Measurements from ENCODE around the gene LRRC25. TPM values are rescaled to one million over a fixed set of nuclear protein-coding genes. Genes with fewer than 3 reads are reported as not detected.

Gene LRRC25
- total RNA-seq, 6 experiments from 2014 or later: not detected

- H3K9me3 Mint-ChIP-seq: no peaks in the 10 kb centered on the region
- no peaks in the 10 kb centered on the region for H3K36me3 Mint-ChIP-seq (ENCODE audit: low read depth)
- H3K4me1 Mint-ChIP-seq (ENCODE audit: low read depth): peaks cover 55% of the 10 kb centered on the region
- H3K27ac Mint-ChIP-seq: peak overlapping the region; percentile 90
- H3K27me3 Mint-ChIP-seq (ENCODE audit: insufficient read depth): no peaks in the 10 kb centered on the region; the same call in 1 of the 2 replicates
- no peak for DNase-seq
- no peak for TF ChIP-seq CTCF (IDR thresholded peaks at IDR 0.05)
- H3K4me3 Mint-ChIP-seq: no peak overlapping the region; the same call in 1 of the 2 replicates
Measured at GRCh38 chr19:18424890-18425514, 27.6 kb upstream of the LRRC25 start.

- Mint-ChIP-seq H3K27ac (peak overlapping the region; percentile 53; the same call in 1 of the 2 replicates), H3K36me3 (ENCODE audit: low read depth) (no peaks in the 10 kb centered on the region), H3K27me3 (ENCODE audit: insufficient read depth) (no peaks in the 10 kb centered on the region; the same call in 1 of the 2 replicates), H3K4me3 (no peak overlapping the region), H3K9me3 (no peaks in the 10 kb centered on the region), H3K4me1 (ENCODE audit: low read depth) (peaks cover 55% of the 10 kb centered on the region)
- TF ChIP-seq CTCF (IDR thresholded peaks at IDR 0.05): no peak
- no peak for DNase-seq
Measured at GRCh38 chr19:18424122-18424889, 26.9 kb upstream of the LRRC25 start.

DNA sequence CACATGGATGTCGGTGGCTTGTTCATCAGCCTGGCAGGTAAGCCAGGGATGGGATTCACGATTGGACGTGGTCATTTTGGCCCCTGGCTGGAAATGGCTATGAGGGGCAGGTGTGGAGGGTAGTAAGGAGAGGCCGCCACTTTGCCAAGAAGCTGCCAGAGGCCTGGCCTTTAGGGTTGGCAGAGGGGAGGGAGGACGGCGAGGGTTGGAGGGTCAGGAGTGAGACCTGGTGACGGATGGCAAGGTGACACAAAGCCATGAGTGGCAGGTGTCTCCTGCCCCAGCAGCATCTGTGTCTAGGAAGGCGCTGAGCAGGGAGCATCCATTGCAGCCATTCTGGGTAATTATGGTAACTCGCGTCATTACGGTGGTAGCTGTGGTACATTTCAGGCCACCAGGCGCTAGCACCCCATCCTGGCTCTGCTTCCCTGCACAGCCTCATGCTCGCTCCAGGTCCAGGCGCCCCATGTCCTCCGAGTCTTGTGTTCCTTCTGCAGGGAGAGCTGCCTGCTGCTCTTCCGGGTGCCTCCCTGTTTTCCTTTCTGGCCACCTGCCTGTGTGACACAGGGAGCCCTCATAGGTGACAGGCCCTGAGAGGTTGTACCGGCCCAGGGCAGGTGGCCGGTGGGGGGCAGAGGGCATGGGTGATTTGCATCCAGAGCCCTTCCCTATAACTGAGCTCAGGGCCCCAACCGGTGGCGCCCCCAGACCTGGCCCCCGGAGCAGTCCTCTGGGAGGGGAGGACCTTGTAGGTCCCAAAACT is 26.0 kb upstream of the LRRC25 start:
- H3K27me3 Mint-ChIP-seq (ENCODE audit: insufficient read depth): peaks cover 4% of the 10 kb centered on the region
- H3K36me3 Mint-ChIP-seq (ENCODE audit: low read depth): no peaks in the 10 kb centered on the region
- peak overlapping the region; percentile 53; the same call in 1 of the 2 replicates for H3K27ac Mint-ChIP-seq
- TF ChIP-seq CTCF (IDR thresholded peaks at IDR 0.05): no peak
- DNase-seq: no peak
- peaks cover 61% of the 10 kb centered on the region for H3K4me1 Mint-ChIP-seq (ENCODE audit: low read depth)
- no peak overlapping the region for H3K4me3 Mint-ChIP-seq
- H3K9me3 Mint-ChIP-seq: no peaks in the 10 kb centered on the region

GRCh38 chr19:18422530-18423191 is 25.2 kb upstream of the LRRC25 start:
- Mint-ChIP-seq H3K27me3 (ENCODE audit: insufficient read depth) (peaks cover 4% of the 10 kb centered on the region), H3K9me3 (no peaks in the 10 kb centered on the region), H3K27ac (0 out of 2 replicates have a peak overlapping the region, but pooled peaks have one; percentile 46), H3K4me3 (no peak overlapping the region), H3K36me3 (ENCODE audit: low read depth) (no peaks in the 10 kb centered on the region), H3K4me1 (ENCODE audit: low read depth) (peaks cover 69% of the 10 kb centered on the region)
- TF ChIP-seq CTCF (IDR thresholded peaks at IDR 0.05): no peak
- DNase-seq: no peak

DNA sequence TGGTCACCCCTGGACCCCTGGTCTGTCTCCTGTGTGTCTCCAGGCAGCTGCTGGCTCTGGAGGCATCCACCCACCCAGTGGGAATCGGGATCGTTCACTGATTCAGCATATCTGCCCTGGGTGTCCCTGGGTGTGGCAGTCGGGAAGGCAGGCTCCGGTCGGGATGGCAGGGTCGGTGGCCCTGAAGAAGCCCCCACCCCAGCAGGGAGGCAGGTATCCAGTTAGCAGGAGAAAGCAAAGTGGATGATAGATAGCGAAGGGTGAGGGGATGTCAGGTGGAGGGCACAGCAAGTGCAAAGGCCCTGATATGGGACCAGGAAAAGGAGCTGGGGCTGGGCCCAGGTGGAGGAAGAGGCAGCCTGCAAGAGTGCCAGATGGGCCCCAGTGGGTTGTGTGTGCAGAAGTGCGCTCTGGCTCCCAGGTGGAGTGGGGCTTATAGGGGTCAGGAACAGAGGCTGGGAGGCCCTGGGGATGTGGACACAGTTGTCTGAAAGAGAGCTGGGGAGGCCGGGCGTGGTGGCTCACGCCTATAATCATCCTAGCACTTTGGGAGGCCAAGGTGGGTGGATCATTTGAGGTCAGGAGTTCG is 24.0 kb upstream of the LRRC25 start:
- DNase-seq: no peak
- Mint-ChIP-seq H3K27me3 (ENCODE audit: insufficient read depth) (peaks cover 4% of the 10 kb centered on the region), H3K9me3 (no peaks in the 10 kb centered on the region), H3K4me3 (peak overlapping the region; percentile 96), H3K4me1 (ENCODE audit: low read depth) (peaks cover 72% of the 10 kb centered on the region), H3K36me3 (ENCODE audit: low read depth) (no peaks in the 10 kb centered on the region), H3K27ac (peak overlapping the region; percentile 65)
- no peak for TF ChIP-seq CTCF (IDR thresholded peaks at IDR 0.05)

Data from HFFc6 (cell line).